KBM-7 (cell line): ENCODE results near the gene CPLANE1.
"Not testable (repeated sequence)": the region's sequence is repeated elsewhere in the genome, so short reads cannot be mapped to it uniquely, and the experiment has no call there.

Experiments used
- DNase-seq: peaks from one replicate; pipeline ENCODE4 v3.0.0-alpha.2; 2015
- in situ Hi-C: fragments of 300-500 bp; cut with MboI; formaldehyde crosslinking; loops from 2 replicates; pipeline ENCODE4 v1.14.3; 2020; ENCODE audit warnings: low sequenced_read_pairs, low pct_unique_long_range_greater_than_20kb, mixed read lengths

CPLANE1 gene

GRCh38 chr5:37086026-37086425 lies 163.2 kb downstream of the CPLANE1 start:
- DNase-seq, in situ Hi-C loops: not testable (repeated sequence)

GRCh38 chr5:37082977-37083376 lies 166.2 kb downstream of the CPLANE1 start:
- in situ Hi-C loops, DNase-seq: not testable (repeated sequence)

GRCh38 chr5:37080697-37081096 lies 168.5 kb downstream of the CPLANE1 start:
- no peak for DNase-seq
- in situ Hi-C loops = no loop called here

- no peak for DNase-seq
- in situ Hi-C loops = no loop called here
These were observed 172.0 kb downstream of the CPLANE1 start for GRCh38 chr5:37077146-37077545.

GRCh38 chr5:37075399-37075950 lies 173.7 kb downstream of the CPLANE1 start:
- in situ Hi-C loops = no loop called here
- DNase-seq = no peak

GRCh38 chr5:37071901-37072581 lies 177.1 kb downstream of the CPLANE1 start:
- in situ Hi-C loops = no loop called here
- DNase-seq = no peak

- in situ Hi-C loops = no loop called here
These were observed 177.7 kb downstream of the CPLANE1 start for GRCh38 chr5:37071487-37071886.

GRCh38 chr5:37064442-37064841 lies 184.7 kb downstream of the CPLANE1 start:
- DNase-seq = no peak
- in situ Hi-C loops = no loop called here

More at GRCh38 chr5:37071487-37071886, 177.7 kb downstream of the CPLANE1 start:
- DNase-seq = no peak

- in situ Hi-C loops = no loop called here
- DNase-seq = no peak
These were observed 185.4 kb downstream of the CPLANE1 start for GRCh38 chr5:37063739-37064138.

- in situ Hi-C loops = no loop called here
- no peak for DNase-seq
These were observed 189.1 kb downstream of the CPLANE1 start for GRCh38 chr5:37060030-37060429.

- DNase-seq = no peak
- in situ Hi-C loops = no loop called here
These were observed 192.4 kb downstream of the CPLANE1 start for GRCh38 chr5:37056762-37057161.
